HUES6 (cell line): ENCODE results near the gene PKD2L1.

Experiments used
- H3K27ac ChIP-seq: 2 replicates; pipeline ENCODE4 v1.7.0; 2013; ENCODE audit warnings: low read depth, mild to moderate bottlenecking, low read length, inconsistent platforms
- H3K27me3 ChIP-seq: 2 replicates; pipeline ENCODE4 v1.6.1; 2013; ENCODE audit warnings: low read length; ENCODE audit not compliant: control insufficient read depth, insufficient read depth
- H3K36me3 ChIP-seq: 2 replicates; pipeline ENCODE4 v1.6.1; 2013; ENCODE audit warnings: low read length; ENCODE audit not compliant: control insufficient read depth, insufficient read depth
- H3K4me1 ChIP-seq: 2 replicates; pipeline ENCODE4 v1.6.1; 2013; ENCODE audit warnings: low read length; ENCODE audit not compliant: control insufficient read depth, insufficient read depth
- H3K4me3 ChIP-seq: 2 replicates; pipeline ENCODE4 v1.5.1; 2013; ENCODE audit warnings: low read depth, low read length
- H3K9ac ChIP-seq: one replicate; pipeline ENCODE4 v1.6.1; 2013; ENCODE audit warnings: mild to moderate bottlenecking, low read length
- H3K9me3 ChIP-seq: 2 replicates; pipeline ENCODE4 v1.6.1; 2013; ENCODE audit warnings: low read depth, low read length; ENCODE audit not compliant: control insufficient read depth, insufficient read depth

Gene PKD2L1

DNA sequence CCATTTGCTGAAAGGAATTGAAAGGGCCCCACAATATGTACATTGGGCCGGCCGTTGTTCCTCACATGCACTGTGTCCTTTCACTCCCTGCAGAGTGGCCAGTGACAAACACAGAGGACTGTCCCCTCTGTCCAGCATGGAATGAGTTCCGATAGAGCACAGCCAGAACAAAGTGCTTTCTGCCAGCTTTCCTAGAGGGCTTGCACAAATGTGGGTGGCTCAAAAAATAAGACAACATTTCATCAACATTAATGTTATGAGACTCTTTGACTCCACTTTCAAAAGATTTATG, 2.4 kb downstream of the PKD2L1 start:
- H3K9ac ChIP-seq = no peak overlapping the region
- no peak overlapping the region for H3K4me3 ChIP-seq
- no peaks in the 10 kb centered on the region for H3K9me3 ChIP-seq
- no peaks in the 10 kb centered on the region for H3K36me3 ChIP-seq
- H3K4me1 ChIP-seq = no peaks in the 10 kb centered on the region
- H3K27me3 ChIP-seq = peaks cover 39% of the 10 kb centered on the region
- H3K27ac ChIP-seq = no peak overlapping the region

DNA sequence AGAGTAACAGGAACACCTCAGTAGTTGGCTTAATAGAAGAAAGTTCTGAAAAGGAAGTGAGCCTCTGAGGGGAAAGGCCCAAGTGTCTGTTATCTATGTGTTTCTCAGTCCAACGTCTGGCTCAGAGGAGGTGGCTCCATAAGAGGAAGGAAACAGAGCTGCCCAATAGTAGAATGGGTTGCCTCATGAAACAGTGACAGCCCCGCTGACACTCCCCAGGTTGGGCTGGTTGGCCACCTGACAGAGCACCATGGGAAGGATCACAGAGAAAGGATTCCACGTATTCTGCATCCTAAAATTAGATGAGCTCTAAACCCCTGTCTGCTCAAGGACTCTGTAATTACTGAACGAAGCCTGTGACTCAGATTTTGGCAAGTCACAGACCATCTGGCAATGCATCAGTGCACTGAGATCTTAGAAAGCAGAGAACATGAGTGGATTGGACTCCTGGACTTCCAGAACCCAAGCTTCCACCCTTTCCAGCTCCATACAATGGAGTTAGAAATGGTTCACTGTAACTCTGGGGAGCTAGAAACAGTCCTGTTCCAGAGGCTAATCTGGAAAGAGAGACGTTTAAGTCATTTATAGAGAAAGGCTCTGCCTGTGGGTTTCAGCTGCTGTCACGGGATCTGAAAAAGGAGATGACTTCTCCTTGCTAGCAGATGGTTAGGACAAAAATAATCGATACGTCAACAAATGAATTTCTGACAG, 2.9 kb downstream of the PKD2L1 start:
- Histone ChIP-seq H3K4me1 (no peaks in the 10 kb centered on the region), H3K9me3 (no peaks in the 10 kb centered on the region), H3K9ac (no peak overlapping the region), H3K27ac (no peak overlapping the region), H3K36me3 (no peaks in the 10 kb centered on the region), H3K27me3 (peaks cover 39% of the 10 kb centered on the region), H3K4me3 (no peak overlapping the region)

DNA sequence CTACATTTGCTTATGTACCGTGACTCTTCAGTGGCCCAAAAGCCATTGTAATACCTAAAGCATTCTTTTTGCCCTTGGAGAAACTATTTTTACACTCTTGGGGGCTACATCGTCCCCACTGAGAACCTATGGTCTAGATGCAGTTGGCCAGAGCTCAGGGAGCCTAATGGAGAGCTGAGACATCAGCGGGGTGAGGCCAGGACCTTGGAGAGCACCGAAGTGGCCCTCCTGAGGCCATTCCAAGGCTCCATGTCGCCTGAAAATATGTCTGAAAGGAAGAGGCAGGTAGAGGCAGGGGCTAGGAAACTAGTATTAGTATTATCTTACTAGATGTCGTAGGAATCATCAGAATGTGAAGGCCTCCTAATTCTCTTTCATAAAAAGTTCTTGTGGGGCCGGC, 4.9 kb downstream of the PKD2L1 start:
- Histone ChIP-seq H3K27me3 (peaks cover 42% of the 10 kb centered on the region), H3K9ac (no peak overlapping the region), H3K9me3 (no peaks in the 10 kb centered on the region), H3K4me1 (no peaks in the 10 kb centered on the region), H3K4me3 (no peak overlapping the region), H3K36me3 (no peaks in the 10 kb centered on the region), H3K27ac (no peak overlapping the region)

DNA sequence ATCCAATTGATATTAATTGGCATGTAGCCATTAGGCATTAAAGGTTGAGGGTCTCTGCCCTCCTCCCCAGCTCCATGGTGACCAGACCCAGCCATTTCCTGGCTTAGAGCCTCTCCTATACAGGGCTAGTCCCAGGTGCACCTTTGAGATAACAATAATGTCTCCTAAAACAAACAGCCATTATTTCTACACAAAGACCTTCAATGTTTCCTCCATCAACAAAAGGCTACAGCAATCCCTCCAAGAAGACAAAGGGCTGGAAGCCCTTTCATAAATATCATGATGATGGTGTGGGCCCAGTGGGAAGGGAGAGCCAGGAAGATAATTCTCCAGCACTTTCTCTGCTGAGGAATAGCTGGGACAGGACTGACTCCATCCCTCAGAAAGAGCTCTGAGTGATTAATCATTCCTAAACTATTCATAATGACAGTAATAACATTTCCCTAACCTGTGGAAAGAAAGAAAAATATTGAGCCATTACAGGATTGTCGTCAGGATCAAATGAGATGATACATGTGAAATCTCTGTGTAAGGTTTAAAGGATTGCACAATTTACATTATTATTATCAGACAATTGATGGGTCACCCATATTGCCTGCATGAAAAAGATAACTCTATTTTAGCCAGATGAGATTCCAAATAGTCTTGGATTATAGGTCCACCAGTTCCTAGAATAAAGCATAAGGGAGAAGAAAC, 10.2 kb downstream of the PKD2L1 start:
- Histone ChIP-seq H3K9me3 (no peaks in the 10 kb centered on the region), H3K4me3 (no peak overlapping the region), H3K36me3 (no peaks in the 10 kb centered on the region), H3K4me1 (peaks cover 5% of the 10 kb centered on the region; the same call in 1 of the 2 replicates), H3K27ac (no peak overlapping the region), H3K27me3 (peaks cover 10% of the 10 kb centered on the region; the same call in 1 of the 2 replicates), H3K9ac (no peak overlapping the region)

DNA sequence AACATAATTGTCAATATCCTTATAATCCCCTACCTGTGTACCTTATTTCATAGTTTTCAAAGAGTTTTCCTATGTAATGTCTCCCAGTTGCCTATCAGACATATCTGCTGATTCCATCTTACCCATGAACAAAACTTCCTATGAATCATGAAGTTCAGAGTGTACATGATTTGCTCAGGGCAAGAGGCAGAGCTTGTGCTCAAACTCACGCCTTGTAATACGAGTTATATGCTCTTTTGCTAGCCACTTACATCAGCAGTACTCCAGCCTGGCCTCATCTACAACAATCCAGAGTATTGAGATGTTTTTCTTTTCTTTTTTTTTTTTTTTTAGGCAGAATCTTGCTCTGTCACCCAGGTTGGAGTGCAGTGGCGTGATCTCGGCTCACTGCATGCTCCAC, 11.8 kb downstream of the PKD2L1 start:
- H3K4me3 ChIP-seq = no peak overlapping the region
- H3K9me3 ChIP-seq = no peaks in the 10 kb centered on the region
- H3K27ac ChIP-seq = no peak overlapping the region
- no peaks in the 10 kb centered on the region for H3K36me3 ChIP-seq
- no peak overlapping the region for H3K9ac ChIP-seq
- H3K4me1 ChIP-seq = peaks cover 5% of the 10 kb centered on the region; the same call in 1 of the 2 replicates
- peaks cover 10% of the 10 kb centered on the region; the same call in 1 of the 2 replicates for H3K27me3 ChIP-seq

DNA sequence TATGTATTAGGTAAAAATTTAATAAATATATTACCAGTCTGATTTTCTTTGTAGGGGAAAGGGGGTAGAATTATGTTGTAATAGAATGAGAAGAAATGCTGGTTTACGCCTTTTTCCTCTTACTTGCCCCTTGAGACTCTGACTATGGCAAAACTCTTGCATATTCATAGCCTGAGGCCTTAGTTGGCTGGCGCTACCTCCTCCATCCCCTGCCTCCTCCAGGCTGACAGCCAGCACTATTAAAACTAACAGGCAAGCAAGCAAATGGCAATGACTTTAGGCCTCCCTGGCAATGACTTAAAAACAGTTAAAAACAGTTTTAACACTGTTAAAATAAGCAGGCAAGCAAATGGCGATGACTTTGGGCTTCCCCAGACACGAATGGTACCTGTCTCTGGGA, 14.4 kb downstream of the PKD2L1 start:
- Histone ChIP-seq H3K4me1 (peaks cover 5% of the 10 kb centered on the region; the same call in 1 of the 2 replicates), H3K27me3 (peaks cover 27% of the 10 kb centered on the region)

DNA sequence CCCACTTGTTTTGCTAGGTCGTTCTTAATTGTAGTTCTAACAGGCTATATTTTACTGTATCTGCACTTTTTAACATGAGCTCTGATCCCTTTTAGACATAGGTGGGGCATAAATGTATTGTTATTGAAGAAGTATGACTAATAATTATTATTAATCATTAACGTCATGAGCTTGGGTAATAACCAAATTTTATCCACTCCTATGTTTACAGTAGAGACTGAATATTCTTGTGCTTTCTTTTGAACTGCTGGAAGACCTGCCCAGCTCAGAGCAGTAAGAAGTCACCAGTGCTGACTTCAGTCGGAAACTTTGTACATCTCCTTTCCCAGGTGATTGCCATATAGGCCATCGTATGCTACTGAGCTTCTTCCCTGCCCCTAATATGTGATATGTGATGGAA, 18.7 kb downstream of the PKD2L1 start:
- no peak overlapping the region for H3K27ac ChIP-seq
- no peaks in the 10 kb centered on the region for H3K36me3 ChIP-seq
- H3K9me3 ChIP-seq = no peaks in the 10 kb centered on the region
- no peak overlapping the region for H3K9ac ChIP-seq
- H3K4me3 ChIP-seq = no peak overlapping the region
- peaks cover 5% of the 10 kb centered on the region; the same call in 1 of the 2 replicates for H3K4me1 ChIP-seq
- peaks cover 19% of the 10 kb centered on the region for H3K27me3 ChIP-seq

More for the DNA sequence above, 14.4 kb downstream of the PKD2L1 start:
- Histone ChIP-seq H3K9ac (no peak overlapping the region), H3K9me3 (no peaks in the 10 kb centered on the region), H3K27ac (no peak overlapping the region), H3K4me3 (no peak overlapping the region), H3K36me3 (no peaks in the 10 kb centered on the region)

DNA sequence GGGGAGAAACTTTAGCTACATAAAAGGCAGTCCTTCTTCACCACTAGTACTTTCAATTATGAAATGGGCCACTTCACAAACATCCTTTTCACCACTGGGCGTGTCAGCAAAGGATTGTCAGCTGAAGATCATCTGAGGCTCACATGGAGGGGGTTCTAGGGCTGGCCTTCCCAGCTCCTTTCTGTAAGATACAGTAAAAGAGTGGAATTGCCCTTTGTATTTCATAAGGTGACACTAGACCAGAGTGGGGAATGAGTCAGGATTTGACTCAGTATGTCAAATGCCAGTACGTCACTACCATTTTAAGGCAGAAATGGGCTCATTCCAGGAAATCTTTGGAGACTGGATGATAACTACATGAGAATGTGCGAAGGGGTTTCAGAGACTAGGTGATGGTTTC, 22.3 kb downstream of the PKD2L1 start:
- Histone ChIP-seq H3K4me3 (no peak overlapping the region), H3K27ac (no peak overlapping the region), H3K9me3 (no peaks in the 10 kb centered on the region), H3K36me3 (no peaks in the 10 kb centered on the region), H3K4me1 (no peaks in the 10 kb centered on the region), H3K9ac (no peak overlapping the region), H3K27me3 (peaks cover 22% of the 10 kb centered on the region)

DNA sequence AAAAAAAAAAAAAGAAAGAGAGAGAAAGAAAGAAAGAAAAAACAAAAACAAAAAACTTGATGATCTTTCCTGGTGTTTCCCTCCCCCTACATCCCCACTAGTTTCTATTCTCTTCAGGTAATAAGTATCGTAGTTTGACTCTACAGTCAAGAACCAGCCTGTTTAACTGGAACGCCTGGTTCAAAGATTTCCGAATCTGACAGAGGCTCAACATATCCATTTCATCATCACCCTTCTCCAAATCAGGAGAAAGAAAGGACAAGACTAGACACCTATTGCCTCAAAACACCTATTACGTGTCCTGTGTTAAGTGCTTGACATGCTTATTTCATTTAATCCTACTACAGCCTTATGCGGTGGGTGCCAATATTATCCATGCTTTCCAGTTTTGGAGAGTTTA, 23.2 kb downstream of the PKD2L1 start:
- Histone ChIP-seq H3K9me3 (no peaks in the 10 kb centered on the region), H3K4me1 (no peaks in the 10 kb centered on the region), H3K27ac (no peak overlapping the region), H3K27me3 (peaks cover 16% of the 10 kb centered on the region), H3K36me3 (no peaks in the 10 kb centered on the region), H3K9ac (no peak overlapping the region), H3K4me3 (no peak overlapping the region)

DNA sequence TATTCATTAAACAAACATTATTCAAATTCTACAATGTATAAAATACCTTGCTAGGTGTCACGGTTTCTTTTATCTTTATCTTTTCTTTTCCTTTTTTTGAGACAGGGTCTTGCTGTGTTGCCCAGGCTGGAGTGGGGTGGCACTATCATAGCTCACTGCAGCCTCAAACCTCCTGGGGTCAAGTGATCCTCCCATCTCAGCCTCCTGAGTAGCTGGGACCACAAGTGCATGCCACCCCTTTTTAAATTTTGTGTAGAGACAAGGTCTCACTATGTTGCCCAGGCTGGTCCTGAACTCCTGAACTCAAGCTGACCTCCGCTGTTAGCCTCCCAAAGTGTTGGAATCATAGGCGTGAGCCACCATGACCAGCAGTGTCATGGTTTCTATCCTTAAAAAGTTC, 25.6 kb downstream of the PKD2L1 start:
- H3K9me3 ChIP-seq = peaks cover 11% of the 10 kb centered on the region
- H3K4me1 ChIP-seq = no peaks in the 10 kb centered on the region
- H3K4me3 ChIP-seq = no peak overlapping the region
- no peaks in the 10 kb centered on the region for H3K36me3 ChIP-seq
- H3K27me3 ChIP-seq = peaks cover 10% of the 10 kb centered on the region; the same call in 1 of the 2 replicates
- H3K27ac ChIP-seq = no peak overlapping the region
- no peak overlapping the region for H3K9ac ChIP-seq

DNA sequence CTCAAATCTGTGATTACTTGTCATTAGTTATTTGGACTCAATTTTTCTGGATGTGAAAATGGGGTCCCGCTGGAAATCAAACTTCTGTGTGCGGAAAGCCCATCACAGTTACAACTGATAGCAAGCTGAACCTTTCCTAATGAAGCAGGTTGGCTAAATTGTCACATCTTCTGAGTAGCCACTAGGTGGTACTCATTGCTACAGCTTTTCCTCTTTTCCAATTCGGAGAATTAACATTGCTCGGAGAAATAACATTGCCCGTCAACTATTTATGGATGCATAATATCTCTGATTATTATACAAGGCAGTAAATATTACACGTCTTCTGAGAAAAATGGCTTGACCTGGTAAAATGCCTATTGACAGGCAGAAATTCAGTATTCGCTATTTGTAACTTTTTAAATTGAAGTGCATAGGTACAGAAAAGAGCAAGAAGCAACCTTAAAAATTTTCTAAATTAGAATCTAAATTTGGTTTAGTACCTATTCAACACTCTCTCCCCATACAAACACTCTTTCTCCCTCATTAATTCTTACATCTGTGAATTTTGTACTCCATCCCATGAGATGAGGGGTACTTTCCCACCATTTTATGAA, 26.2 kb downstream of the PKD2L1 start:
- Histone ChIP-seq H3K4me3 (no peak overlapping the region), H3K27me3 (peaks cover 10% of the 10 kb centered on the region; the same call in 1 of the 2 replicates), H3K4me1 (no peaks in the 10 kb centered on the region)

More for the DNA sequence above, 26.2 kb downstream of the PKD2L1 start:
- Histone ChIP-seq H3K9ac (no peak overlapping the region), H3K27ac (no peak overlapping the region), H3K36me3 (no peaks in the 10 kb centered on the region), H3K9me3 (peaks cover 11% of the 10 kb centered on the region)
